Neural progenitor cell (in vitro differentiated cells): Measurements from ENCODE around the gene HNF4A. TPM values are rescaled to one million over a fixed set of nuclear protein-coding genes. Genes with fewer than 3 reads are reported as not detected.

Experiments used
- DNase-seq: peaks from one replicate; pipeline ENCODE4 v3.0.0-alpha.2; 2016; ENCODE audit warnings: low spot score
- H2AFZ ChIP-seq: fragments of 200-600 bp; sonication (generic); replicated peaks from 2 replicates; pipeline ENCODE4 v1.6.1; 2016; ENCODE audit warnings: antibody characterized with exemption
- H3F3A ChIP-seq: fragments of 200-600 bp; sonication (generic); 2 replicates; pipeline ENCODE4 v1.6.1; 2016; ENCODE audit warnings: antibody characterized with exemption, low read depth
- H3K27ac ChIP-seq: fragments of 200-600 bp; sonication (generic); 2 replicates; pipeline ENCODE4 v1.5.1; 2016; ENCODE audit warnings: mild to moderate bottlenecking
- H3K27me3 ChIP-seq: fragments of 200-600 bp; sonication (generic); 2 replicates; pipeline ENCODE4 v1.6.1; 2016; ENCODE audit warnings: mild to moderate bottlenecking, moderate library complexity
- H3K36me3 ChIP-seq: fragments of 200-600 bp; sonication (generic); 2 replicates; pipeline ENCODE4 v1.5.1; 2016
- H3K4me1 ChIP-seq: fragments of 200-600 bp; sonication (generic); 2 replicates; pipeline ENCODE4 v1.6.1; 2016; ENCODE audit warnings: mixed run types
- H3K4me2 ChIP-seq: fragments of 200-600 bp; sonication (generic); 2 replicates; pipeline ENCODE4 v1.6.1; 2016
- H3K4me3 ChIP-seq: fragments of 200-600 bp; sonication (generic); 2 replicates; pipeline ENCODE4 v1.5.1; 2016
- H3K79me2 ChIP-seq: fragments of 200-600 bp; sonication (generic); 2 replicates; pipeline ENCODE4 v1.6.1; 2016; ENCODE audit warnings: low read depth
- H3K9ac ChIP-seq: fragments of 200-600 bp; sonication (generic); 2 replicates; pipeline ENCODE4 v1.6.1; 2016
- H3K9me3 ChIP-seq: fragments of 200-600 bp; sonication (generic); 2 replicates; pipeline ENCODE4 v1.5.1; 2016; ENCODE audit warnings: low read depth
- H4K20me1 ChIP-seq: fragments of 200-600 bp; sonication (generic); 2 replicates; pipeline ENCODE4 v1.6.1; 2016; ENCODE audit warnings: low read depth
- H3K27ac Mint-ChIP-seq: 3 replicates; pipeline ENCODE4 v1.8.0; 2021; ENCODE audit warnings: mixed read lengths
- H3K27me3 Mint-ChIP-seq: 2 replicates; pipeline ENCODE4 v1.8.0; 2022; ENCODE audit warnings: low read depth, mild to moderate bottlenecking, inconsistent platforms, moderate library complexity, mixed read lengths; ENCODE audit not compliant: insufficient read depth
- H3K36me3 Mint-ChIP-seq: 3 replicates; pipeline ENCODE4 v1.8.0; 2021; ENCODE audit warnings: mixed read lengths
- H3K4me1 Mint-ChIP-seq: 3 replicates; pipeline ENCODE4 v1.8.0; 2021; ENCODE audit warnings: mixed read lengths
- H3K4me3 Mint-ChIP-seq: 3 replicates; pipeline ENCODE4 v1.8.0; 2021; ENCODE audit warnings: mild to moderate bottlenecking, moderate library complexity, mixed read lengths
- H3K9me3 Mint-ChIP-seq: 3 replicates; pipeline ENCODE4 v1.8.0; 2020; ENCODE audit warnings: mixed read lengths
- EZH2 ChIP-seq: fragments of 200-600 bp; sonication (generic); IDR thresholded peaks from 2 replicates; pipeline ENCODE4 v1.6.1; 2017; ENCODE audit warnings: antibody characterized with exemption, mild to moderate bottlenecking, moderate library complexity
- EZH2phosphoT487 ChIP-seq: fragments of 200-600 bp; sonication (generic); IDR thresholded peaks from 2 replicates; pipeline ENCODE4 v1.6.1; 2017; ENCODE audit warnings: antibody characterized with exemption
- total RNA-seq: library from RNA; depleted of rRNA; stranded (reverse); fragments of >200 nt; gene quantifications from 2 replicates; pipeline ENCODE4 v1.2.3, GENCODE V29; 2015; ENCODE audit warnings: low replicate concordance
- TF ChIP-seq, protein P1 (sequence below): fragments of 200-600 bp; sonication (generic); IDR thresholded peaks from 2 replicates; pipeline ENCODE4 v1.5.1; 2017; ENCODE audit warnings: antibody characterized with exemption, mild to moderate bottlenecking

Gene HNF4A
- total RNA-seq, 1 donor from 2014 or later: 1.6 TPM

DNA sequence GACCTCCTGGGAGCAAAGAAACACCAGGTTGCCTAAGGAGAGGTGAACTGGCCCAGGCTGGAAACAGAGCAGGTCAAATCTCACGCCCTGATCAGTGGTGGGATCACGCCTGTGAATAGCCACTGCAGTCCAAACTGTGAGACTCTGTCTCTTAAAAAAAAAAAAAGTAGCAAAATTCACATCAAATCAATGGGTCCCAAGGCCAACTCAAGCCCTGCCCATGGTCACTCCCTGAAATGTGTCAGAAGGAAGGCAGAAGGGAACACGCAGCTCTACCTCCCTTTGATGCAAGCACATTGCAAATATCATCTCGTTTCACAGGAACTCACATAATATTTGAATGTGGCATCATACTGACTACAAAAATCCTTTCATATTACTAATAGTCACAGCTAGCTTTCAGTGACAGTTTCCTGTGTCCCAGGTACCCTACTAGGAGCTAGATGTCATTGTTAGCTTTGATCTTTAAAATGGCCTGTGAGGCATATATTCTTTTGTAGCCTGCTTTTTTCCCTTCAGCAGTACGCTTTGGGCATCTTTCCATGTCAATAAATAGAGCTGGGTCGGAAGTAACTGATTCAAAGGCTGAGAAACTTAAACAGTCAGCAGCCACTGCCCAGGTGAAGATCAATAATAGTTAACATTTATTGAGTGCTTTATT, 105.8 kb downstream of the HNF4A start:
- H2AFZ ChIP-seq: peak overlapping the region; percentile 92
- H3K27ac Mint-ChIP-seq: peak overlapping the region; percentile 48

DNA sequence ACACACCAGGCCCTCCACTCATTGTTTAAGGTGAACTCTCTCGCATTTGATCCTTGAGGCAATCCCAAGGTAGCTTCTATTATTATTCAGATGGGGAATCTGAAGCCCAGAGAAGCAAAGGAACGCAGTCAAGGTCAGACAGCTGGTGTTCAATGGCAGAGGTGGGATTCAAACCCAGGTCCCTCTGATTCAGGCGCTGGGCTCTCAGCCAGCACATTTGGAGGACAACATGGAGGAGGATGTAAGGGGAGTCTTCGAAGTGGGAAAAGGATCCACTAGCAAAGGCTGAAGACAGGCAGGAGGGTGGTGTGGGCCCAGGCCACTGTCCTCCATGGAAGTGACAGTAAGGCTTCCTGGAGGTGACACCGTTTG, 106.3 kb downstream of the HNF4A start:
- no peaks in the 10 kb centered on the region for H3K36me3 Mint-ChIP-seq
- H3K4me3 Mint-ChIP-seq: no peak overlapping the region
- H3K9me3 Mint-ChIP-seq: no peaks in the 10 kb centered on the region
- Histone ChIP-seq H3K27ac (no peak overlapping the region), H3K9ac (no peak overlapping the region), H3K27me3 (no peaks in the 10 kb centered on the region), H3K4me3 (no peak overlapping the region), H3F3A (no peaks in the 10 kb centered on the region), H3K4me2 (no peak overlapping the region), H3K79me2 (no peaks in the 10 kb centered on the region), H3K4me1 (no peaks in the 10 kb centered on the region), H4K20me1 (no peaks in the 10 kb centered on the region), H3K9me3 (no peaks in the 10 kb centered on the region), H2AFZ (no peak overlapping the region), H3K36me3 (no peaks in the 10 kb centered on the region)
- peaks cover 9% of the 10 kb centered on the region for H3K27me3 Mint-ChIP-seq
- DNase-seq: no peak
- H3K27ac Mint-ChIP-seq: no peak overlapping the region
- TF ChIP-seq EZH2 (no peak), EZH2phosphoT487 (no peak)
- TF ChIP-seq, protein P1, sequence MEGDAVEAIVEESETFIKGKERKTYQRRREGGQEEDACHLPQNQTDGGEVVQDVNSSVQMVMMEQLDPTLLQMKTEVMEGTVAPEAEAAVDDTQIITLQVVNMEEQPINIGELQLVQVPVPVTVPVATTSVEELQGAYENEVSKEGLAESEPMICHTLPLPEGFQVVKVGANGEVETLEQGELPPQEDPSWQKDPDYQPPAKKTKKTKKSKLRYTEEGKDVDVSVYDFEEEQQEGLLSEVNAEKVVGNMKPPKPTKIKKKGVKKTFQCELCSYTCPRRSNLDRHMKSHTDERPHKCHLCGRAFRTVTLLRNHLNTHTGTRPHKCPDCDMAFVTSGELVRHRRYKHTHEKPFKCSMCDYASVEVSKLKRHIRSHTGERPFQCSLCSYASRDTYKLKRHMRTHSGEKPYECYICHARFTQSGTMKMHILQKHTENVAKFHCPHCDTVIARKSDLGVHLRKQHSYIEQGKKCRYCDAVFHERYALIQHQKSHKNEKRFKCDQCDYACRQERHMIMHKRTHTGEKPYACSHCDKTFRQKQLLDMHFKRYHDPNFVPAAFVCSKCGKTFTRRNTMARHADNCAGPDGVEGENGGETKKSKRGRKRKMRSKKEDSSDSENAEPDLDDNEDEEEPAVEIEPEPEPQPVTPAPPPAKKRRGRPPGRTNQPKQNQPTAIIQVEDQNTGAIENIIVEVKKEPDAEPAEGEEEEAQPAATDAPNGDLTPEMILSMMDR: no peak
- H3K4me1 Mint-ChIP-seq: peaks cover 4% of the 10 kb centered on the region

More for the DNA sequence above, 105.8 kb downstream of the HNF4A start:
- H3K9me3 ChIP-seq: no peaks in the 10 kb centered on the region
- Mint-ChIP-seq H3K4me1 (peaks cover 4% of the 10 kb centered on the region), H3K9me3 (no peaks in the 10 kb centered on the region), H3K36me3 (no peaks in the 10 kb centered on the region), H3K4me3 (no peak overlapping the region), H3K27me3 (peaks cover 9% of the 10 kb centered on the region)
- no peak overlapping the region for H3K9ac ChIP-seq
- H3K27me3 ChIP-seq: no peaks in the 10 kb centered on the region
- no peak for DNase-seq
- TF ChIP-seq EZH2 (no peak), EZH2phosphoT487 (no peak)
- TF ChIP-seq, protein P1: no peak
- no peak overlapping the region for H3K27ac ChIP-seq
- H3K4me2 ChIP-seq: no peak overlapping the region
- no peaks in the 10 kb centered on the region for H3K79me2 ChIP-seq
- no peak overlapping the region for H3K4me3 ChIP-seq
- H3K36me3 ChIP-seq: no peaks in the 10 kb centered on the region
- no peaks in the 10 kb centered on the region for H3F3A ChIP-seq
- H4K20me1 ChIP-seq: no peaks in the 10 kb centered on the region
- no peaks in the 10 kb centered on the region for H3K4me1 ChIP-seq

DNA sequence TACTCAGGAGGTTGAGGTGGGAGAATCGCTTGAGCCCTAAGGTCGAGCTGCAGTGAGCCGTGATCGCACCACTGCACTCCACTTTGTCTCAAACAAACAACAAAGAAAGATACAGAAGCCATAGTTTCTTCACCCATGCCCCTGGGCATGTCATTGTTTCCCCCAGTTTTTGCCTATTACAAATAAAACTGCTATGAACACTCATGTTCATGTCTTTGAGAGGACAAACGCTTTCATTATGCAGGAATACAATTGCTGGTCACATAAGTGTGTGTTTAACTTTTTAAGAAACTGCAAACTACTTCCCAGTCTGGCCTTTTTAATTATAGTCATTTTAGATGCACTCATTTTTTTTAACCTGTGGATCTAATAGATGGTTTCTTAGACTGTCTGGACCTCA, 108.0 kb downstream of the HNF4A start:
- Histone ChIP-seq H3K27me3 (no peaks in the 10 kb centered on the region), H2AFZ (no peak overlapping the region), H3K27ac (no peak overlapping the region), H3K36me3 (no peaks in the 10 kb centered on the region), H3K4me2 (no peak overlapping the region), H3K9ac (no peak overlapping the region), H3K9me3 (no peaks in the 10 kb centered on the region), H3F3A (no peaks in the 10 kb centered on the region), H4K20me1 (no peaks in the 10 kb centered on the region), H3K4me1 (peaks cover 5% of the 10 kb centered on the region), H3K4me3 (no peak overlapping the region), H3K79me2 (no peaks in the 10 kb centered on the region)
- H3K4me1 Mint-ChIP-seq: peaks cover 4% of the 10 kb centered on the region
- no peak for TF ChIP-seq EZH2
- TF ChIP-seq EZH2phosphoT487: no peak
- TF ChIP-seq, protein P1: no peak
- H3K9me3 Mint-ChIP-seq: no peaks in the 10 kb centered on the region
- no peak for DNase-seq
- H3K27ac Mint-ChIP-seq: no peak overlapping the region
- no peaks in the 10 kb centered on the region for H3K36me3 Mint-ChIP-seq
- no peak overlapping the region for H3K4me3 Mint-ChIP-seq
- H3K27me3 Mint-ChIP-seq: peaks cover 7% of the 10 kb centered on the region
